Skeletal muscle satellite cell (primary cell): Measurements from ENCODE around the gene KCNS1.
A peak's percentile ranks its signal among the peaks of the same experiment; 100 is the strongest.

Experiments
- H3K27me3 ChIP-seq: 2 replicates; pipeline ENCODE4 v1.7.0; 2013; ENCODE audit warnings: low read length; ENCODE audit not compliant: control insufficient read depth, insufficient read depth
- H3K36me3 ChIP-seq: 2 replicates; pipeline ENCODE4 v1.7.0; 2013; ENCODE audit warnings: mild to moderate bottlenecking, control low read depth, low read length; ENCODE audit not compliant: insufficient read depth
- H3K4me1 ChIP-seq: 2 replicates; pipeline ENCODE4 v1.7.0; 2013; ENCODE audit warnings: low read length; ENCODE audit not compliant: control insufficient read depth, insufficient read depth
- H3K4me2 ChIP-seq: 2 replicates; pipeline ENCODE4 v1.7.0; 2013; ENCODE audit warnings: mild to moderate bottlenecking, low read length
- H3K4me3 ChIP-seq: 2 replicates; pipeline ENCODE4 v1.7.0; 2013; ENCODE audit warnings: low read length
- H3K9ac ChIP-seq: 2 replicates; pipeline ENCODE4 v1.7.0; 2013; ENCODE audit warnings: mild to moderate bottlenecking, low read depth, low read length, moderate library complexity
- H3K9me3 ChIP-seq: replicated peaks from 2 replicates; pipeline ENCODE4 v1.7.0; 2013; ENCODE audit warnings: mild to moderate bottlenecking, control low read depth, low read length

The KCNS1 gene

GRCh38 chr20:45117581-45117980 lies 16.7 kb upstream of the KCNS1 start:
- Histone ChIP-seq H3K36me3 (no peaks in the 10 kb centered on the region), H3K4me2 (no peak overlapping the region), H3K9ac (no peak overlapping the region), H3K9me3 (no peaks in the 10 kb centered on the region), H3K4me1 (no peaks in the 10 kb centered on the region), H3K4me3 (no peak overlapping the region), H3K27me3 (peaks cover 66% of the 10 kb centered on the region)

GRCh38 chr20:45115829-45116228 lies 14.9 kb upstream of the KCNS1 start:
- Histone ChIP-seq H3K9ac (no peak overlapping the region), H3K9me3 (no peaks in the 10 kb centered on the region), H3K4me1 (no peaks in the 10 kb centered on the region), H3K4me3 (no peak overlapping the region), H3K36me3 (no peaks in the 10 kb centered on the region), H3K4me2 (no peak overlapping the region), H3K27me3 (peaks cover 61% of the 10 kb centered on the region)

GRCh38 chr20:45115386-45115774 lies 14.5 kb upstream of the KCNS1 start:
- Histone ChIP-seq H3K9ac (no peak overlapping the region), H3K36me3 (no peaks in the 10 kb centered on the region), H3K4me1 (no peaks in the 10 kb centered on the region), H3K4me2 (no peak overlapping the region), H3K27me3 (peaks cover 58% of the 10 kb centered on the region), H3K4me3 (no peak overlapping the region), H3K9me3 (no peaks in the 10 kb centered on the region)

- Histone ChIP-seq H3K27me3 (peaks cover 53% of the 10 kb centered on the region), H3K4me2 (no peak within 1 kb of the TSS), H3K4me1 (no peaks in the 10 kb centered on the region), H3K36me3 (no peaks in the 10 kb centered on the region), H3K4me3 (no peak within 1 kb of the TSS), H3K9me3 (no peaks in the 10 kb centered on the region), H3K9ac (no peak within 1 kb of the TSS)
These were observed 13.8 kb upstream of the KCNS1 start, which contains the start of gene WFDC5 for GRCh38 chr20:45114465-45115385. Gene WFDC5, minus strand, starts transcription at chr20:45115174. Its CDS starts 91 bp downstream, at chr20:45115083.

- H3K9ac ChIP-seq, result no peak overlapping the region
- H3K4me3 ChIP-seq, result no peak overlapping the region
- H3K4me2 ChIP-seq, result no peak overlapping the region
- H3K4me1 ChIP-seq, result no peaks in the 10 kb centered on the region
- peaks cover 46% of the 10 kb centered on the region for H3K27me3 ChIP-seq
- H3K36me3 ChIP-seq, result no peaks in the 10 kb centered on the region
- H3K9me3 ChIP-seq, result no peaks in the 10 kb centered on the region
These were observed 12.9 kb upstream of the KCNS1 start for GRCh38 chr20:45113865-45114264.

GRCh38 chr20:45112754-45113153 lies 11.8 kb upstream of the KCNS1 start:
- H3K4me1 ChIP-seq, result no peaks in the 10 kb centered on the region
- H3K4me2 ChIP-seq, result no peak overlapping the region
- H3K9ac ChIP-seq, result no peak overlapping the region
- peaks cover 42% of the 10 kb centered on the region for H3K27me3 ChIP-seq
- H3K36me3 ChIP-seq, result no peaks in the 10 kb centered on the region
- no peak overlapping the region for H3K4me3 ChIP-seq
- no peaks in the 10 kb centered on the region for H3K9me3 ChIP-seq

- H3K4me2 ChIP-seq, result no peak overlapping the region
- no peak overlapping the region for H3K9ac ChIP-seq
- H3K27me3 ChIP-seq, result peaks cover 39% of the 10 kb centered on the region
- no peaks in the 10 kb centered on the region for H3K9me3 ChIP-seq
- no peaks in the 10 kb centered on the region for H3K4me1 ChIP-seq
- H3K4me3 ChIP-seq, result no peak overlapping the region
- no peaks in the 10 kb centered on the region for H3K36me3 ChIP-seq
These were observed 11.0 kb upstream of the KCNS1 start for GRCh38 chr20:45111799-45112471.

- H3K9me3 ChIP-seq, result no peaks in the 10 kb centered on the region
- H3K36me3 ChIP-seq, result no peaks in the 10 kb centered on the region
- H3K4me3 ChIP-seq, result no peak overlapping the region
- peaks cover 39% of the 10 kb centered on the region for H3K27me3 ChIP-seq
- no peak overlapping the region for H3K9ac ChIP-seq
- no peak overlapping the region for H3K4me2 ChIP-seq
- H3K4me1 ChIP-seq, result no peaks in the 10 kb centered on the region
These were observed 10.4 kb upstream of the KCNS1 start for GRCh38 chr20:45111285-45111684.

GRCh38 chr20:45110301-45110700 lies 9.4 kb upstream of the KCNS1 start:
- Histone ChIP-seq H3K9ac (no peak overlapping the region), H3K4me1 (no peaks in the 10 kb centered on the region), H3K9me3 (no peaks in the 10 kb centered on the region), H3K4me2 (no peak overlapping the region), H3K36me3 (no peaks in the 10 kb centered on the region), H3K27me3 (peaks cover 31% of the 10 kb centered on the region), H3K4me3 (no peak overlapping the region)

- Histone ChIP-seq H3K27me3 (peaks cover 25% of the 10 kb centered on the region), H3K4me2 (no peak overlapping the region), H3K9ac (no peak overlapping the region), H3K4me1 (peaks cover 6% of the 10 kb centered on the region), H3K36me3 (no peaks in the 10 kb centered on the region), H3K4me3 (no peak overlapping the region), H3K9me3 (no peaks in the 10 kb centered on the region)
These were observed 8.7 kb upstream of the KCNS1 start for GRCh38 chr20:45109634-45110033.

- H3K9ac ChIP-seq, result no peak overlapping the region
- no peaks in the 10 kb centered on the region for H3K36me3 ChIP-seq
- peaks cover 9% of the 10 kb centered on the region for H3K4me1 ChIP-seq
- H3K9me3 ChIP-seq, result no peaks in the 10 kb centered on the region
- no peak overlapping the region for H3K4me3 ChIP-seq
- H3K27me3 ChIP-seq, result peaks cover 7% of the 10 kb centered on the region
- peak overlapping the region; percentile 29 for H3K4me2 ChIP-seq
These were observed 4.4 kb upstream of the KCNS1 start for GRCh38 chr20:45105317-45105716.
